Measurements from ENCODE around the gene EFR3B.

DNA sequence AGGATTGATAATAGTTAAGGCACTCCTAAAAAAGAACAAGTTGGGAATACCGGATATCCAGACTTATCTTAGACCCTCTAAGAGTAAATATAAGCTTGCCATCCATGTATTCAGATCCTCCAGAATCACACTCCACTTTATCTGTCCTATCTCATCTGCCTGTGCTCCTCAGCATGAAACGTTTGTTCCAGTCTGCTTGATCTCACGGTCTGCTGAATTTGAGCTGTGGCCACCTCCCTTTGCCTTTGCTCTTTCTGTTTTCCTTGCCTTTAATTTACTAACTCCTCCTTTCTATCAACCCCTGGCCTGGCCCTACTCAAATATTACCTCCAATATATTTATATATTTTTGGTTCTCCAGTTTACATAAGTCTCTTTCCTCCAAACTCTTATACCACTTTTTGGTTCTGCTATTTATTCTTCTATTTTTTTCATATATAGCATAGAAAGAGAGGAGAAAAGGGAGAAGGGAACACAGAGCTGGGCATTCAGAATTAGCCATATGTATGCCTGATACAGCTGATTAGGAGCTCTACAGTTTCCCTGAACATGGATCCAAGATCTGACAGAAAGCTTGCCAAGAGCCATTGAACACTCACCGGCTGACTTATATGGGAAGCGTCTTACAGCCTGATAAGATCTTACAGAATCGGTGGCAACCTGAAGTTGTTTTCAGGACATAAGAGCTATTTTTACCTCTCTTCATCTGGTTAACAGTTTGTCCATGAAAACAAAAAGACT lies 48.3 kb upstream of the EFR3B start:
- TF ChIP-seq POLR2A (IDR thresholded peaks at IDR 0.05) (no peak), EP300 (IDR thresholded peaks at IDR 0.05) (no peak)
- TF ChIP-seq, protein P1, sequence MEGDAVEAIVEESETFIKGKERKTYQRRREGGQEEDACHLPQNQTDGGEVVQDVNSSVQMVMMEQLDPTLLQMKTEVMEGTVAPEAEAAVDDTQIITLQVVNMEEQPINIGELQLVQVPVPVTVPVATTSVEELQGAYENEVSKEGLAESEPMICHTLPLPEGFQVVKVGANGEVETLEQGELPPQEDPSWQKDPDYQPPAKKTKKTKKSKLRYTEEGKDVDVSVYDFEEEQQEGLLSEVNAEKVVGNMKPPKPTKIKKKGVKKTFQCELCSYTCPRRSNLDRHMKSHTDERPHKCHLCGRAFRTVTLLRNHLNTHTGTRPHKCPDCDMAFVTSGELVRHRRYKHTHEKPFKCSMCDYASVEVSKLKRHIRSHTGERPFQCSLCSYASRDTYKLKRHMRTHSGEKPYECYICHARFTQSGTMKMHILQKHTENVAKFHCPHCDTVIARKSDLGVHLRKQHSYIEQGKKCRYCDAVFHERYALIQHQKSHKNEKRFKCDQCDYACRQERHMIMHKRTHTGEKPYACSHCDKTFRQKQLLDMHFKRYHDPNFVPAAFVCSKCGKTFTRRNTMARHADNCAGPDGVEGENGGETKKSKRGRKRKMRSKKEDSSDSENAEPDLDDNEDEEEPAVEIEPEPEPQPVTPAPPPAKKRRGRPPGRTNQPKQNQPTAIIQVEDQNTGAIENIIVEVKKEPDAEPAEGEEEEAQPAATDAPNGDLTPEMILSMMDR (IDR thresholded peaks at IDR 0.05): no peak

Measured in ovary (tissue), 3 donors.